B cell (primary cell): ENCODE data around the gene MIPOL1. TPM values are rescaled to one million over a fixed set of nuclear protein-coding genes. Genes with fewer than 3 reads are reported as not detected.

Source experiments
- ATAC-seq: fragments of 200-7000 bp; cut with Tn5 transposase; one replicate; pipeline ENCODE4 v1.10.0; 2021; ENCODE audit warnings: low read depth, mild to moderate bottlenecking, moderate number of reproducible peaks, moderate library complexity
- CTCF ChIA-PET: fragments of 350-600 bp; sonication (Branson Sonifier 250); formaldehyde crosslinking; loops from one replicate; lab custom pipeline; 2021; ENCODE audit warnings: antibody characterized with exemption, inconsistent platforms; lab: Charles Lee
- POLR2A ChIA-PET: fragments of 350-600 bp; sonication (Branson Sonifier 250); formaldehyde crosslinking; loops from one replicate; lab custom pipeline; 2021; ENCODE audit warnings: antibody characterized with exemption; lab: Charles Lee
- DNase-seq: peaks from one replicate; pipeline ENCODE4 v3.0.0; 2013
- H2AFZ ChIP-seq: 2 replicates; pipeline ENCODE4 v1.6.1; 2012; ENCODE audit warnings: mild to moderate bottlenecking, low read depth, low read length; ENCODE audit not compliant: insufficient read depth, poor library complexity, severe bottlenecking
- H3K27ac ChIP-seq, 2 donors: 1 replicate in 1 of 2; 2 replicates in 1 of 2; pipeline ENCODE4 v1.5.1; 2012 to 2013; ENCODE audit warnings: low read length in 2 of 2, mild to moderate bottlenecking in 2 of 2, moderate library complexity in 1 of 2
- H3K27me3 ChIP-seq, 4 experiments: fragments of 200-600 bp in 1 of 4; sonication (generic) in 1 of 4; replicated peaks in 1 of 4; 1 replicate in 2 of 4; 2 replicates in 2 of 4; pipeline versions ENCODE4 v1.6.1 to v1.7.0; 2013 to 2016; ENCODE audit warnings: low read length in 3 of 4, mild to moderate bottlenecking in 2 of 4, mixed read lengths in 1 of 4, moderate library complexity in 1 of 4; ENCODE audit not compliant: insufficient read depth in 4 of 4, control insufficient read depth in 3 of 4; ENCODE audit errors: control extremely low read depth in 1 of 4
- H3K36me3 ChIP-seq, 2 experiments: replicated peaks in 1 of 2; 1 replicate in 1 of 2; 2 replicates in 1 of 2; pipeline versions ENCODE4 v1.6.1 to v1.7.1; 2013; ENCODE audit warnings: low read length in 1 of 2; ENCODE audit not compliant: insufficient read depth in 2 of 2, control insufficient read depth in 1 of 2; ENCODE audit errors: control extremely low read depth in 1 of 2, extremely low read depth in 1 of 2
- H3K4me1 ChIP-seq, 2 donors: fragments of 200-600 bp in 1 of 2; sonication (generic) in 1 of 2; 1 replicate in 1 of 2; 2 replicates in 1 of 2; pipeline versions ENCODE4 v1.5.1 to v1.6.1; 2013 to 2017; ENCODE audit warnings: low read length in 2 of 2; ENCODE audit not compliant: control insufficient read depth in 2 of 2, insufficient read depth in 2 of 2
- H3K4me2 ChIP-seq: replicated peaks from 2 replicates; pipeline ENCODE3; 2012; ENCODE audit warnings: mild to moderate bottlenecking, low read depth, low read length; ENCODE audit not compliant: poor library complexity, severe bottlenecking
- H3K4me3 ChIP-seq, 5 experiments: fragments of 200-600 bp in 1 of 5; sonication (generic) in 1 of 5; 1 replicate in 3 of 5; 2 replicates in 2 of 5; pipeline versions ENCODE4 v1.5.1 to v1.7.0; 2011 to 2016; ENCODE audit warnings: low read length in 4 of 5, mild to moderate bottlenecking in 4 of 5, low read depth in 2 of 5, control low read depth in 1 of 5, moderate library complexity in 1 of 5; ENCODE audit not compliant: insufficient read depth in 1 of 5; ENCODE audit errors: control extremely low read depth in 1 of 5, extremely low read depth in 1 of 5
- H3K79me2 ChIP-seq: fragments of 200-600 bp; sonication (generic); one replicate; pipeline ENCODE4 v1.6.0; 2016; ENCODE audit warnings: low read length; ENCODE audit not compliant: control insufficient read depth, insufficient read depth
- H3K9ac ChIP-seq: fragments of 200-600 bp; sonication (generic); 2 replicates; pipeline ENCODE4 v1.6.1; 2017; ENCODE audit warnings: mild to moderate bottlenecking, low read length, moderate library complexity
- H3K9me3 ChIP-seq, 3 donors: one replicate each; pipeline versions ENCODE4 v1.6.1 to v1.7.1; 2013; ENCODE audit warnings: low read length in 2 of 3; ENCODE audit not compliant: control insufficient read depth in 2 of 3, insufficient read depth in 1 of 3; ENCODE audit errors: control extremely low read depth in 1 of 3
- H4K20me1 ChIP-seq: 2 replicates; pipeline ENCODE4 v1.6.0; 2012; ENCODE audit warnings: mild to moderate bottlenecking, low read length; ENCODE audit not compliant: insufficient read depth, control insufficient read depth, poor library complexity, severe bottlenecking
- H3K27ac Mint-ChIP-seq: one replicate; pipeline ENCODE4 v1.8.0; 2021; ENCODE audit warnings: mixed read lengths
- H3K27me3 Mint-ChIP-seq: one replicate; pipeline ENCODE4 v1.8.0; 2021; ENCODE audit warnings: mixed read lengths
- H3K4me1 Mint-ChIP-seq: one replicate; pipeline ENCODE4 v1.8.0; 2021; ENCODE audit warnings: mixed read lengths
- H3K4me3 Mint-ChIP-seq: one replicate; pipeline ENCODE4 v1.8.0; 2021; ENCODE audit warnings: mixed read lengths
- H3K9me3 Mint-ChIP-seq: one replicate; pipeline ENCODE4 v1.8.0; 2022; ENCODE audit warnings: mixed read lengths; ENCODE audit not compliant: insufficient read depth
- CTCF ChIP-seq: fragments of 200-600 bp; IDR thresholded peaks from one replicate; pipeline ENCODE4 v1.8.0; 2022; ENCODE audit warnings: antibody characterized with exemption, mild to moderate bottlenecking
- EZH2 ChIP-seq: IDR thresholded peaks from 2 replicates; pipeline ENCODE4 v1.6.1; 2012; ENCODE audit warnings: borderline replicate concordance, low read depth, mild to moderate bottlenecking, moderate library complexity, low read length; ENCODE audit not compliant: insufficient read depth, poor library complexity, severe bottlenecking
- WGBS: methylation state at CpG from one replicate; pipeline ENCODE4 v1.1.5; 2013; ENCODE audit warnings: missing lambda C conversion rate; ENCODE audit not compliant: insufficient coverage; 5-methylcytosine and 5-hydroxymethylcytosine counted together
- intact Hi-C: fragments of 100-400 bp; cut with micrococcal nuclease; formaldehyde crosslinking; loops from one replicate; pipeline ENCODE4 v1.10.0; 2022
- polyA plus RNA-seq: library from polyadenylated mRNA; depleted of rRNA; stranded (reverse); fragments of >200 nt; gene quantifications from 2 replicates; pipeline ENCODE4 v1.2.3, GENCODE V29; 2012
- total RNA-seq, 2 donors: library from RNA; stranded (reverse); fragments of 120-200 nt in 1 of 2; gene quantifications; 1 replicate in 1 of 2; 2 replicates in 1 of 2; pipeline versions ENCODE4 v1.2.3 to v1.2.4, GENCODE V29; 2013 to 2022

Gene MIPOL1
- total and polyA plus RNA-seq, 2 donors (not counting 1 experiment from before 2014, with no cell fraction given): 0.17 TPM; not detected in 1

- H3K27ac Mint-ChIP-seq: no peak overlapping the region
- H3K27me3 ChIP-seq: no peaks in the 10 kb centered on the region
- H4K20me1 ChIP-seq: no peaks in the 10 kb centered on the region
- H3K27me3 Mint-ChIP-seq: peaks cover 4% of the 10 kb centered on the region
- no peaks in the 10 kb centered on the region for H3K9me3 Mint-ChIP-seq
- H3K4me1 ChIP-seq: no peaks in the 10 kb centered on the region
- no peaks in the 10 kb centered on the region for H3K79me2 ChIP-seq
- intact Hi-C loops: no loop called here
- H3K4me3 ChIP-seq: no peak overlapping the region
- DNase-seq (no peak), ATAC-seq (no peak)
- CTCF ChIA-PET: no interaction called here
- WGBS: 83% methylated on average over 1 of the region's 3 CpGs
- H2AFZ ChIP-seq: no peak overlapping the region
- POLR2A ChIA-PET: no interaction called here
- no peak overlapping the region for H3K9ac ChIP-seq
- no peaks in the 10 kb centered on the region for H3K4me1 Mint-ChIP-seq
- H3K27ac ChIP-seq: no peak overlapping the region
- no peak for TF ChIP-seq EZH2
- no peak for TF ChIP-seq CTCF
- no peak overlapping the region for H3K4me3 Mint-ChIP-seq
- H3K9me3 ChIP-seq: peaks cover 0 to 5% (median 0%) of the 10 kb centered on the region in 3 donors
- no peak overlapping the region for H3K4me2 ChIP-seq
- H3K36me3 ChIP-seq: no peaks in the 10 kb centered on the region
Measured at GRCh38 chr14:37165794-37166193, 31.9 kb upstream of the MIPOL1 start.

GRCh38 chr14:37167151-37168047 lies 30.3 kb upstream of the MIPOL1 start:
- intact Hi-C loops: no loop called here
- TF ChIP-seq EZH2: no peak
- no peak for TF ChIP-seq CTCF

More at GRCh38 chr14:37167151-37168047, 30.3 kb upstream of the MIPOL1 start:
- H3K27me3 Mint-ChIP-seq: peaks cover 8% of the 10 kb centered on the region
- peaks cover 0 to 7% (median 0%) of the 10 kb centered on the region in 3 donors for H3K9me3 ChIP-seq
- no peak overlapping the region for H3K27ac ChIP-seq
- 92% methylated on average over 6 of the region's 10 CpGs for WGBS
- H3K9me3 Mint-ChIP-seq: no peaks in the 10 kb centered on the region
- ATAC-seq: no peak
- H3K9ac ChIP-seq: no peak overlapping the region
- no peak overlapping the region for H3K4me3 Mint-ChIP-seq
- DNase-seq: no peak
- H3K27me3 ChIP-seq: peaks cover 0 to 6% (median 2%) of the 10 kb centered on the region in 4 experiments
- H3K4me1 Mint-ChIP-seq: no peaks in the 10 kb centered on the region
- no peaks in the 10 kb centered on the region for H3K79me2 ChIP-seq
- no peak overlapping the region for H2AFZ ChIP-seq
- ChIA-PET CTCF (no interaction called here), POLR2A (no interaction called here)
- H3K4me2 ChIP-seq: no peak overlapping the region
- H4K20me1 ChIP-seq: no peaks in the 10 kb centered on the region
- H3K27ac Mint-ChIP-seq: no peak overlapping the region
- H3K36me3 ChIP-seq: no peaks in the 10 kb centered on the region
- no peak overlapping the region for H3K4me3 ChIP-seq
- H3K4me1 ChIP-seq: no peaks in the 10 kb centered on the region
